IPS DF 4.7 (cell line): ENCODE results near the gene IMPA2.
"Not testable (repeated sequence)": the region's sequence is repeated elsewhere in the genome, so short reads cannot be mapped to it uniquely, and the experiment has no call there.

Experiments
- DNase-seq: peaks from one replicate; pipeline ENCODE4 v3.0.0-alpha.2; 2013; ENCODE audit warnings: low spot score; ENCODE audit errors: extremely low read depth

Gene IMPA2

GRCh38 chr18:12028040-12028628 is 46.8 kb downstream of the IMPA2 start:
- no peak for DNase-seq

- no peak for DNase-seq
Observed at GRCh38 chr18:12028674-12029073, 47.4 kb downstream of the IMPA2 start.

GRCh38 chr18:12029786-12030584 is 48.7 kb downstream of the IMPA2 start:
- DNase-seq: no peak

GRCh38 chr18:12030670-12031069 is 49.4 kb downstream of the IMPA2 start:
- no peak for DNase-seq

GRCh38 chr18:12031181-12031580 is 49.9 kb downstream of the IMPA2 start:
- no peak for DNase-seq

- DNase-seq: no peak
Observed at GRCh38 chr18:12031846-12032245, 50.5 kb downstream of the IMPA2 start.

- no peak for DNase-seq
Observed at GRCh38 chr18:12032786-12033642, 51.7 kb downstream of the IMPA2 start.

GRCh38 chr18:12033643-12034025 is 52.3 kb downstream of the IMPA2 start:
- DNase-seq: no peak

GRCh38 chr18:12034241-12035100 is 53.2 kb downstream of the IMPA2 start:
- DNase-seq: no peak

- DNase-seq: no peak
Observed at GRCh38 chr18:12035481-12035880, 54.2 kb downstream of the IMPA2 start.

GRCh38 chr18:12036201-12036751 is 55.0 kb downstream of the IMPA2 start:
- no peak for DNase-seq

GRCh38 chr18:12038082-12038638 is 56.9 kb downstream of the IMPA2 start:
- no peak for DNase-seq

- DNase-seq: no peak
Observed at GRCh38 chr18:12038639-12039539, 57.6 kb downstream of the IMPA2 start.

GRCh38 chr18:12039540-12039930 is 58.2 kb downstream of the IMPA2 start:
- DNase-seq: not testable (repeated sequence)

GRCh38 chr18:12041561-12041960 is 60.3 kb downstream of the IMPA2 start:
- no peak for DNase-seq

- no peak for DNase-seq
Observed at GRCh38 chr18:12043811-12044210, 62.5 kb downstream of the IMPA2 start.

GRCh38 chr18:12044591-12044990 is 63.3 kb downstream of the IMPA2 start:
- no peak for DNase-seq

GRCh38 chr18:12046046-12046750 is 64.9 kb downstream of the IMPA2 start:
- no peak for DNase-seq

- no peak for DNase-seq
Observed at GRCh38 chr18:12046751-12047335, 65.5 kb downstream of the IMPA2 start.
